ENCODE measurements around the gene HDC.

HDC gene

DNA sequence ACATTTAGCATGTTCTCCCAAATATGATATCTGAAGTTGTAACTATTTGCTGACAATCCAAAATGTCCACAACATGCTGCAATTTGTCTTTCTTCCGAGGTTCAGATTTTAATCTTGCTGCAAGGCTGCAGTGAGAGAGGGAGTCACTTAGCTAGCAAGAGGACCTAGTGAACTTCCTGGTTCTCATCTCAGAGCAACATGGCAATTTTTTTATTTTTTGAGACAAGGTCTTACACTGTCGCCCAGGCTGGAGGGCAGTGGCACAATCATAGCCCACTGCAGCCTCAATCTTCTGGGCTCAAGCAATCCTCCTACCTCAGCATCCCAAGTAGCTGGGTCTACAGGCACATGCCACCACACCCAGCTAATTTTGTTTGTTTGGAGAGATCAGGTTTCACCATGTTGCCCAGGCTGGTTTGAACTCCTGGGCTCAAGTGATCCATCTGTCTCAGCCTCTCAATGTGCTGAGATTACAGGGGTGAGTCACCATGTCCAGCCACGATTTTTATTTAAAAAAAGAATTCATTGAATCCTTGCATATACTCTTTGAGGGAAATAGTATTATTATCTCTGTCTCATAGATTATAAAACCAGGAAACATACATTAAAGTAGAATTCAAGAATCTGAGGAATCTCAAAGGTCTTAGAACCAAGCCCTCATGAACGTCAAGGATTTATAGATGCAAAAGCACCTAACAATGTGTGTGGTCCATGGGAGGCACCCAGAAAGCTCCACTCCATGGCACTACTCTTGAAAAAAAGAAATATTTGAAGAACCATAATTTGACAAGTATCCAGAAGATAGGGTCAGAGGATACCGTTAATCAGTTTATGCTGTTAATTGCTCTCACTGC lies 9.1 kb downstream of the HDC start:
- no peak for DNase-seq (ENCODE audit: low spot score)

DNA sequence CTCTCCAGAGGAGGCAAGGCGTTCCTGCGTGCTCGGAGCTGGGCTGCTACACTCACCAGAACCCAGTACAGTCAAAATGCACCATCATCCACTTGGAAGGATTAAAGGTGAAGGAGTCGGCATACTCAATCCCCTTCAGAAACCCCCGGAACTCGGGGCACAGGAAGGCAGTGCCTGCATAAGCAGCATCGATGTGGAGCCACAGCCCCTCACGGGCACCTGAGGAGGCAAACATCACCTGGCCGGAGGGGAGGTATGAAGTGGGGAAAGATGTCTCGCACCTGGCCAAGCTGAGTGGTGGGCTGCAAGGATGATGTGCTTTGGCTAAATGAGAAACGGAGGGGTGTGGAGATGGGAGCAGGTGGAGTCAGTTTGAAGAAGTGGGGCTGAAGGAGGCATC lies 13.0 kb downstream of the HDC start:
- DNase-seq (ENCODE audit: low spot score): no peak

DNA sequence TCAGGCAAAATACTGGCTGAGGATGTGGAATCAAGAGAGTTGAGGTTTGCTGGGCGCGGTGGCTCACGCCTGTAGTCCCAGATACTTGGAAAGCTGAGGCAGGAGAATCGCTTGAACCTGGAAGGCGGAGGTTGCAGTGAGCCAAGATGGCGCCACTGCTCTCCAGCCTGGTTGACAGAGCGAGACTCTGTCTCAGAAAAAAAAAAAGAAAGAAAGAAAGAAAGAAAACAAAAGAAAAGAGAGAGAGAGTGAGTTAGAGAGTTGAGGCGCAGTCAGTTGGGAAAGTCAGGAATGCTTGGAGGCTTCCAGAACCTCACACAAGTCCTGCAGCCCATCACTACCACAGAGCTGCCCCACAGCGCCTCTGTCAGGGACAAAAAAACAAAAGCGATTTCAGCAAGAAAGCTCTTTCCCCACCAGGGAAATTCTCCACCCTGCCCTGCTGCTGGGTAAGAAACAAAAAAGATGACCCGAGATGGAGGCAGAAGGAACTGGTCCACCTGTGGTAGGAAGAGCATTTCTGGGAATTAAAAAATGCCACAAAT lies 13.8 kb downstream of the HDC start:
- no peak for DNase-seq (ENCODE audit: low spot score)

- no peak for DNase-seq (ENCODE audit: low spot score)
These were observed 14.6 kb downstream of the HDC start for GRCh38 chr15:50250760-50251394.

- no peak for DNase-seq (ENCODE audit: low spot score)
These were observed 15.8 kb downstream of the HDC start for GRCh38 chr15:50249704-50250103.

DNA sequence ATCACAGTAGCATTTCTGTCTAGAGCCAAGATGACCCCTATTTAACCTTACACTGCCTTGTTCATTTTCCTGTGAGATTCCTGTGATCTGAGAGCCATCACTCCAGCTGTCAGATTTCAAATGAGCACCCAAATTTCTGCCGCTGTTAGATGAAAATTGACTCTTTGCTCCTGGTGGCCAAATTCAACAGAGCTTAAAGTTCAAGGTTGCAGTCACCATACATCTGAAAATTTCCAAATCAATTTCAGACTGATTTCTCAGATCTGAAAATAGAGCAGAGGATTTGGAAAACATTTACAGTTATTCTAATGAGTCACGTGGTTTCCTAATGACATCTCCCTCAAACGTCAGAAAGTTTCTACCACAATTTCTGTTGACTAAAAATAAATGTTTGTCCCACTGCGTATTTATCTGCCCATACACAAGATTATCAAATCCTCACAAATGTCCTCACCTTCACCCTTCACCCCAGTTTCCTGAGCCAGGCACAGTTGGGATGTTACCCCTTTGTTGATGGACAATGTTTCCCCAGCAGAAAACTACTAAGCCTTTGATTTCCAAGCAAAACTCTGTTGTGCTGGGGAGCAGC lies 16.4 kb downstream of the HDC start:
- DNase-seq (ENCODE audit: low spot score): no peak

DNA sequence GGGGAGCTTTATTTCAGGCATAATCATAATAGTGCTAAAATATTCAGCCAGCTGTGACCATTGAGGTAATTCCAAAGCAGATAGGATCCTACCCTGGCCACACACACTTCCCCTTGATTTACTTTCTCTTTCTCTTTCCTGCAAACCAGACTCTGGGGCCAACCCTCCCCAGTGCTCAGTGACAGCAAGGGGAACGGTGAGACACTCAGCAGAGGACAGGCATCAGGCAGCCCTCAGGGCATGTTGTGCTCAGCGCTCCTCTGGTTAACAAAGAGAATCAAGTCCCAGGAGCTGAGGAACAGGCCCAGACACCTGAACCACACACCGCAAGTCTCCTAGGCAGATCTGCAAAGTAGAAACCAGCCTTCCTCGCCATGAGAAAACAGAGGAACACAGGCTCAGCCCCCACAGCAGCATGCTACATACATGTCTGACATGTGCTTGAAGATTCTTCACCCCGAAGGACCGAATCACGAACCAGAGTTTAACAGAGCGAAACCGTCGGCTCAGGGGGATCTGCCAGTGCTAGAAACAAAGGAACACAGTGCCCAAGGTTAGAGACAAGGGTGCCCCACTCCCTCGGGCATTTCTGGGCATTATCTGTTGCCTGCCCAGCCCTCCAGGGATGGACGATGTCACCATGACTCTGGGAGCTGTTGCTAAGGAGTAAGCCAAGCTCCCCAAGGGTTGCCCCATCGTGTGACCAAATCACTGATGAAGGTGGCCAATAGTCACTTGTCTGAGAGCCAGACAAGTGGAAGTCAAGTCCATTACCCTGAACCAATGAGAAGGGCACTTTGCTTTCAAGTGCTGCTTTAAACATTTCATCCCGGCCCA lies 17.5 kb downstream of the HDC start:
- peak; percentile 54 for DNase-seq (ENCODE audit: low spot score)

- DNase-seq (ENCODE audit: low spot score): no peak
These were observed 18.9 kb downstream of the HDC start for GRCh38 chr15:50246631-50247030.

GRCh38 chr15:50244959-50245624 lies 20.4 kb downstream of the HDC start:
- DNase-seq (ENCODE audit: low spot score): no peak

- DNase-seq (ENCODE audit: low spot score): no peak
These were observed 21.4 kb downstream of the HDC start for GRCh38 chr15:50244153-50244552.

- DNase-seq (ENCODE audit: low spot score): no peak
These were observed 23.7 kb downstream of the HDC start for GRCh38 chr15:50241684-50242450.

DNA sequence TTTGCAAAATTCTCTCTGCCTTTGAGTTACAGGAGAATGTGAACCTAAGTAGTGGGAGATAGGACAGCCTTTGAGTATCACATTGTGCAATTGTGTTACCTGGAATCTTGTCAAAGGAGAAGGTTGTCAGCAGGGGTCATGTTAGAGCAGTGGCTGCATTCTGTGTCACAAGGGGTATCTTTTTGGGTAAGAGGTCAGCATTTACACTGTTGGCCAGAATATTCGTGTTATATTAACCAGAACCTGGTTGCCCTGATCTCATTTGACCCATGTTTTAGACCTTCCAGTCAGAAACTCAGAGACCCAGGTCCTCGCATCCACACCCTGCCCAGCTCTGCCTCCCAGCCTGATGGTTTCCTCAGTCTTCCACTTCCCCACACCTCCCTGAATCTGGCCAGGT lies 27.3 kb downstream of the HDC start:
- DNase-seq (ENCODE audit: low spot score): no peak

DNA sequence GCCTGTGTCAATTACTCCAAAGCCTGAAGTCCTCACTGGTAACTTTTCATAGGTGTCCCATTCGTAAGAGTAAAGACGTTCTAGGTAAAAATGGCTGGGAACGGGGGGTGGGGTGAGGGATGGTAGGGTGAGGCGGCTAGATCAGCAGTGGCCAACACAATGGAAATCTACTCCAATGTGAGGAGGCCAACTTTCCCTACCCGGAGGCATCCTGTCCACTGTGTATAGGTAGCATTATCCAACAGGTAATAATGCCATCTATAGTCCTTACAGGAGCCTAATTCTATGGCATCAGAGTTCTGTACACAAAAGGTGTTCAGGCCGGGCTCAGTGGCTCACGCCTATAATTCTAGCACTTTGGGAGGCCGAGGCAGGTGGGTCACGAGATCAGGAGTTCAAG lies 29.1 kb downstream of the HDC start:
- no peak for DNase-seq (ENCODE audit: low spot score)

- no peak for DNase-seq (ENCODE audit: low spot score)
These were observed 29.7 kb downstream of the HDC start for GRCh38 chr15:50235794-50236193.

DNA sequence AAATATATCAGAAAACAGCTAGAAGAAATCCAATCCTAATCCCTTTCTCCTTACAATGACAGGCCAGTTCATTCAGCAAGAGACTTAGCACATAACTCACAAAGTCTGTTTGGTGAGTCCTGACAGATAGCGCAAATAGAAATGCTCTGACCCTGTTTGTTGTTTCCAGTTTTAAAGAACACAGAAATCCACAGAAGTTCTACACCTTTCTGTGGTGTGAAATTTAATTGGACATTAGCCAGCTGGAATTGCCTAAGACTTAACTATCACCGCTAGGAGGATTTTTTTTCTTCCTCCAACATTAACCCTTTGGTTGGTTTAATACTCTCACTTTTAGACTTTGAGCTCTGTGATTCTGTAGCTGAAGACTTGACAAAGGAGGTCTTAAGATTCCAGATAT lies 30.8 kb downstream of the HDC start:
- no peak for DNase-seq (ENCODE audit: low spot score)

DNA sequence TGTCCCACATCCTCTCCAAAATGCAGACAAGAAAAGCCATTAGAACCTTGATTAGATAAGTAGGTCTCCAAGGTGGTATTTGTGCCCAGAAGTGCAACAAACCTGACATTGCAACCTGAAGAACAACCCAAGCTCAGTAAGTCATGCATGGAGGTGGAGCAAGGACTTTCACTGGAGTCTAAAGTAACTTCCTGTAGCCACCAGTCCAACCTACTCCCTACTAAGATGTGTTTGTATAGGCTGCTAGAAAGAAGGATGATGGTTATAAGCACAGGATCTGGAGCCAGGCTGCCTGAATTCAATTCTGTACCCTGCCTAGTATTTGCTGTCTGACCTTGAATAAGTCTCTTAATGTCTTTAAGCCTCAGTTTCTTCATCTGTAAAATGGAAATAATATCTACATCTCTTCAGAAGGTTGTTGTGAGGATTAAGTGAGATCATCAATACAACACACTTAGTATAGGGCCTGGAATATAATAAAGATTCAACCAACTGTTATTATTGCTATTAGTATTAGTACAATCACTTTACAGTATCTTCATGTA lies 32.3 kb downstream of the HDC start:
- no peak for DNase-seq (ENCODE audit: low spot score)

- DNase-seq (ENCODE audit: low spot score): no peak
These were observed 32.7 kb downstream of the HDC start for GRCh38 chr15:50232791-50233190.

DNA sequence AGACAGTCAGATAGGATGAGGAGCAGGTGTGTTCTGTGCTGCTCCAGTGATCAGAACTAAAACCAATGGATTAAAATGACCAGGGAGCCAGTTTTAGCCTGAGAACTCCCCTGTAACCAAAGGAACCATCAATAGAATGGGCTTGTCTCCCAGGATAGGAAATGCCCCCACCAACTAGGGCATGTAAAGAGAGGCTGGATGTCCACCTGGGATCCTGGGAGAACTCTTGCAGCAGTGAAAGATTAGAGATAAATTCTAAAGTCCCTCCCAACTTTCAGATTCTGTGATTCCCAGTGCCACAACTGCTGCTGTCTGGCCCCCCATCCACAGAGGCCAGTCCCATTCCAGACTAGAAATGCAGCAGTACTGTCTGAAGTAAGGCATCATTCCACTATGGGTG lies 33.8 kb downstream of the HDC start:
- DNase-seq (ENCODE audit: low spot score): no peak

DNA sequence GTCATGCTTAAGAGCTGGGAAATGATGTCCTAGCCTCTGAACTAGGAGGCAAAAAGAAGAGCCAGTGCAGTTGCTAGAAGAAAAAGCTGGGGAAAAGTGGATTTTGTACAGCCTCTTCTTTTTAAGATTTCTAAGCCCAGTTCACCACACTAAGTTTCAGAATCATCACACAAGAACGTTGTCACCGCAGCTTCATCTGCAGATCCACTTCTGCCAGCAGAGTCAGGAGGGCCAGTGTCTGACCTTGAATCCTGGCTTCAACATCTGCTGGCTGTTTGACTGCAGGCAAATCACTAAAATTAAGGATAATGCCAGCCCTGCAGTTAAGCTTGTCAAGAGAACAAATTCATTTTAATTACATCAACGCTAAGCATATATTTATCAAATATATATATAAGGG lies 36.2 kb downstream of the HDC start:
- no peak for DNase-seq (ENCODE audit: low spot score)

DNA sequence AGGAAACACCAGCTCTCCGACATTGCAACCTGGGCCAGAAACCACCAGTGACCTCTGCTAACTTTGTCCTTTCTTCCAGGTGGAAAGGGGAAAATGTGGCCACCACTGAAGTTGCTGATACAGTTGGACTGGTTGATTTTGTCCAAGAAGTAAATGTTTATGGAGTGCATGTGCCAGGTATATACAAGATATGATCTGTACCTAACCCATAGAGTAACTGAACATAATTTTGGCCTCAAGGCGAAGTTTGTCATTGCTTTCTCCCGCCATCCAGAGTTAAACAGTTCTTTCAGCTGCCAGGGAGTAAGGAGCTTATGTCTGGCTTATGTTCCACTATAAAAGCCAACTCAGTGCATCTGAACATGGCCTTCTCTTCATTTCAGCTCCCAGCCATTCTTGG lies 36.7 kb downstream of the HDC start:
- DNase-seq (ENCODE audit: low spot score): no peak

DNA sequence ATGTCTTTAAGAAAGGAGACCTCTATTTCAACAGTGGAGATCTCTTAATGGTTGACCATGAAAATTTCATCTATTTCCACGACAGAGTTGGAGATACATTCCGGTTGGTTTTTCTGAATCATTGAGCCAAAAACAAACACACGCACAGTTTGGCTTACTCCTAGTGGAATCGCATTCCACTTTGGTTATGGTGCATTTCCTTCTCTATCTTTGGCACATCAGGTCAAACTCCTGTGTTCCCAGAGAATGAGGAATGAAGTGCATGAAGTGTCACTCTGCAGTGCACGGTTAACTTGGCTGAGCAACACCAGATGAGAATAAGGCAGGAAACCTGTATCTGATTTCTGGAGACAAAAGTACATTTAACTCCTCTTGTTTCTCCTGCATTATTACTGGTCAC lies 38.5 kb downstream of the HDC start:
- DNase-seq (ENCODE audit: low spot score): no peak

All from CD4-positive, alpha-beta T cell treated with Interleukin-15 for 4 hours (primary cell).